ENCODE results near the gene SEPTIN1. TPM values are rescaled to one million over a fixed set of nuclear protein-coding genes. Genes with fewer than 3 reads are reported as not detected.

SEPTIN1 gene
- total and polyA plus RNA-seq, 2 of the 13 experiments (the other 11 are each of a cell fraction or from before 2014, with no cell fraction given), result 0.18 to 0.67 TPM

DNA sequence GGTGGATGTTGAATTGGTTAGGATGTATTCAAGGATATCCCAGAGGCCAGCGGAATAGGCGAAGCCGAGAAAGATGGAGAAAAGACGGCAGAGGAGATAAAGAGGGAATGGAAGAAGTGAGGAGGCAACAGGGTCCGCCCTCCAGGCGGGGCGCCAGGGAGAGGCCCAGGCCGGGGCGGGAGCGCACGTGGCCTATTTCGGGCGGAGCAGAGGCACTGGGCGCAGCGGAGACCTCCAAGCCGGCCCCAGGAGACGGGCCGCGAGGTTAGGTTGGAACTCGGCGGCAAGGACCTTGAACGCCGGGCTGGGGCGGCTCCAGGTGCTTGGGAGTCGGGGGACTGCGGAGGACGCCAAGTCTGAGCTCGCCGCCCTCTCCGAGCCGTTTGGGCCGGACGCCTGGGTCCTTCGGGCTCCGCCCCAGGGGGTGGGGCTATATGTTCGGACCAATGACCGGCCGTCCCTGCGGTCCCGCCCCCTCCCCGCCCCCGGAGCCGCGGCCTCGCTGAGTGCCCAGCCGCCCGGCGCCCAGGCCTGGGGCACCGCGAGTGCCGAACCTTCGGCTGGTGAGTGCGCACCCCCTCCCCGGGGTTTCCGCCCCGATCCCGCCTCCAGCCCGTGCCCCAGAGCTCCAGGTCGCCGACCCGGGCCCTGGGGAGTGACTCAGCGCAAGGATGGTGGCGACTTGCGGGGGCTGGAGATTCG lies 24.9 kb upstream of the SEPTIN1 start, which contains the start of gene ZNF771 (continued):
- TF ChIP-seq, protein P1, sequence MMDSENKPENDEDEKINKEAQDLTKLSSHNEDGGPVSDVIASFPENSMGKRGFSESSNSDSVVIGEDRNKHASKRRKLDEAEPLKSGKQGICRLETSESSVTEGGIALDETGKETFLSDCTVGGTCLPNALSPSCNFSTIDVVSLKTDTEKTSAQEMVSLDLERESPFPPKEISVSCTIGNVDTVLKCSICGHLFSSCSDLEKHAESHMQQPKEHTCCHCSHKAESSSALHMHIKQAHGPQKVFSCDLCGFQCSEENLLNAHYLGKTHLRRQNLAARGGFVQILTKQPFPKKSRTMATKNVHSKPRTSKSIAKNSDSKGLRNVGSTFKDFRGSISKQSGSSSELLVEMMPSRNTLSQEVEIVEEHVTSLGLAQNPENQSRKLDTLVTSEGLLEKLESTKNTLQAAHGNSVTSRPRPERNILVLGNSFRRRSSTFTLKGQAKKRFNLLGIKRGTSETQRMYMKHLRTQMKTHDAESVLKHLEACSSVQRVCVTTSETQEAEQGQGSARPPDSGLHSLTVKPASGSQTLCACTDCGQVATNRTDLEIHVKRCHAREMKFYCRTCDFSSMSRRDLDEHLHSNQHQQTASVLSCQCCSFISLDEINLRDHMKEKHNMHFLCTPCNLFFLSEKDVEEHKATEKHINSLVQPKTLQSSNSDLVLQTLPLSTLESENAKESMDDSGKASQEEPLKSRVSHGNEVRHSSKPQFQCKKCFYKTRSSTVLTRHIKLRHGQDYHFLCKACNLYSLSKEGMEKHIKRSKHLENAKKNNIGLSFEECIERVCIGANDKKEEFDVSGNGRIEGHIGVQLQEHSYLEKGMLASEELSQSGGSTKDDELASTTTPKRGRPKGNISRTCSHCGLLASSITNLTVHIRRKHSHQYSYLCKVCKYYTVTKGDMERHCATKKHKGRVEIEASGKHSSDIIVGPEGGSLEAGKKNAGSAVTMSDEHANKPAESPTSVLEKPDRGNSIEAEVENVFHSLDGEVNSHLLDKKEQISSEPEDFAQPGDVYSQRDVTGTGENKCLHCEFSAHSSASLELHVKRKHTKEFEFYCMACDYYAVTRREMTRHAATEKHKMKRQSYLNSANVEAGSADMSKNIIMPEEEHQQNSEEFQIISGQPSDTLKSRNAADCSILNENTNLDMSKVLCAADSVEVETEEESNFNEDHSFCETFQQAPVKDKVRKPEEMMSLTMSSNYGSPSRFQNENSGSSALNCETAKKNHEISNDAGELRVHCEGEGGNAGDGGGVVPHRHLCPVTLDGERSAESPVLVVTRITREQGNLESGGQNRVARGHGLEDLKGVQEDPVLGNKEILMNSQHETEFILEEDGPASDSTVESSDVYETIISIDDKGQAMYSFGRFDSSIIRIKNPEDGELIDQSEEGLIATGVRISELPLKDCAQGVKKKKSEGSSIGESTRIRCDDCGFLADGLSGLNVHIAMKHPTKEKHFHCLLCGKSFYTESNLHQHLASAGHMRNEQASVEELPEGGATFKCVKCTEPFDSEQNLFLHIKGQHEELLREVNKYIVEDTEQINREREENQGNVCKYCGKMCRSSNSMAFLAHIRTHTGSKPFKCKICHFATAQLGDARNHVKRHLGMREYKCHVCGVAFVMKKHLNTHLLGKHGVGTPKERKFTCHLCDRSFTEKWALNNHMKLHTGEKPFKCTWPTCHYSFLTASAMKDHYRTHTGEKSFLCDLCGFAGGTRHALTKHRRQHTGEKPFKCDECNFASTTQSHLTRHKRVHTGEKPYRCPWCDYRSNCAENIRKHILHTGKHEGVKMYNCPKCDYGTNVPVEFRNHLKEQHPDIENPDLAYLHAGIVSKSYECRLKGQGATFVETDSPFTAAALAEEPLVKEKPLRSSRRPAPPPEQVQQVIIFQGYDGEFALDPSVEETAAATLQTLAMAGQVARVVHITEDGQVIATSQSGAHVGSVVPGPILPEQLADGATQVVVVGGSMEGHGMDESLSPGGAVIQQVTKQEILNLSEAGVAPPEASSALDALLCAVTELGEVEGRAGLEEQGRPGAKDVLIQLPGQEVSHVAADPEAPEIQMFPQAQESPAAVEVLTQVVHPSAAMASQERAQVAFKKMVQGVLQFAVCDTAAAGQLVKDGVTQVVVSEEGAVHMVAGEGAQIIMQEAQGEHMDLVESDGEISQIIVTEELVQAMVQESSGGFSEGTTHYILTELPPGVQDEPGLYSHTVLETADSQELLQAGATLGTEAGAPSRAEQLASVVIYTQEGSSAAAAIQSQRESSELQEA (CRISPR knock-in tag; IDR thresholded peaks at IDR 0.05; ENCODE audit: not compliant biosample characterization), result peak; percentile 71
- TF ChIP-seq PITX1 (CRISPR knock-in tag; IDR thresholded peaks at IDR 0.05) (peak; percentile 80), ZNF441 (CRISPR knock-in tag; IDR thresholded peaks at IDR 0.05; ENCODE audit: borderline replicate concordance) (peak; percentile 28; the same call in 1 of the 2 replicates), SAP130 (CRISPR knock-in tag; IDR thresholded peaks at IDR 0.05; ENCODE audit: low read depth) (peak; percentile 99), ZNF644 (CRISPR knock-in tag; IDR thresholded peaks at IDR 0.05; ENCODE audit: low read depth) (no peak), PAX8 (CRISPR knock-in tag; IDR thresholded peaks at IDR 0.05; ENCODE audit: borderline replicate concordance) (peak; percentile 85; the same call in 1 of the 2 replicates), SP140L (CRISPR knock-in tag; IDR thresholded peaks at IDR 0.05; ENCODE audit: borderline replicate concordance) (0 out of 2 replicates have a peak, but pooled peaks have one; percentile 69), MZF1 (CRISPR knock-in tag; IDR thresholded peaks at IDR 0.05; ENCODE audit: borderline replicate concordance) (peak; percentile 70; the same call in 1 of the 2 replicates), TCF7L2 (IDR thresholded peaks at IDR 0.05; ENCODE audit: low read depth, low read length) (no peak)
- TF ChIP-seq, protein P2, sequence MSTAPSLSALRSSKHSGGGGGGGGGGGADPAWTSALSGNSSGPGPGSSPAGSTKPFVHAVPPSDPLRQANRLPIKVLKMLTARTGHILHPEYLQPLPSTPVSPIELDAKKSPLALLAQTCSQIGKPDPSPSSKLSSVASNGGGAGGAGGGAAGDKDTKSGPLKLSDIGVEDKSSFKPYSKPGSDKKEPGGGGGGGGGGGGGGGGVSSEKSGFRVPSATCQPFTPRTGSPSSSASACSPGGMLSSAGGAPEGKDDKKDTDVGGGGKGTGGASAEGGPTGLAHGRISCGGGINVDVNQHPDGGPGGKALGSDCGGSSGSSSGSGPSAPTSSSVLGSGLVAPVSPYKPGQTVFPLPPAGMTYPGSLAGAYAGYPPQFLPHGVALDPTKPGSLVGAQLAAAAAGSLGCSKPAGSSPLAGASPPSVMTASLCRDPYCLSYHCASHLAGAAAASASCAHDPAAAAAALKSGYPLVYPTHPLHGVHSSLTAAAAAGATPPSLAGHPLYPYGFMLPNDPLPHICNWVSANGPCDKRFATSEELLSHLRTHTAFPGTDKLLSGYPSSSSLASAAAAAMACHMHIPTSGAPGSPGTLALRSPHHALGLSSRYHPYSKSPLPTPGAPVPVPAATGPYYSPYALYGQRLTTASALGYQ (CRISPR knock-in tag; IDR thresholded peaks at IDR 0.05), result 0 out of 2 replicates have a peak, but pooled peaks have one; percentile 46
- TF ChIP-seq, protein P3, sequence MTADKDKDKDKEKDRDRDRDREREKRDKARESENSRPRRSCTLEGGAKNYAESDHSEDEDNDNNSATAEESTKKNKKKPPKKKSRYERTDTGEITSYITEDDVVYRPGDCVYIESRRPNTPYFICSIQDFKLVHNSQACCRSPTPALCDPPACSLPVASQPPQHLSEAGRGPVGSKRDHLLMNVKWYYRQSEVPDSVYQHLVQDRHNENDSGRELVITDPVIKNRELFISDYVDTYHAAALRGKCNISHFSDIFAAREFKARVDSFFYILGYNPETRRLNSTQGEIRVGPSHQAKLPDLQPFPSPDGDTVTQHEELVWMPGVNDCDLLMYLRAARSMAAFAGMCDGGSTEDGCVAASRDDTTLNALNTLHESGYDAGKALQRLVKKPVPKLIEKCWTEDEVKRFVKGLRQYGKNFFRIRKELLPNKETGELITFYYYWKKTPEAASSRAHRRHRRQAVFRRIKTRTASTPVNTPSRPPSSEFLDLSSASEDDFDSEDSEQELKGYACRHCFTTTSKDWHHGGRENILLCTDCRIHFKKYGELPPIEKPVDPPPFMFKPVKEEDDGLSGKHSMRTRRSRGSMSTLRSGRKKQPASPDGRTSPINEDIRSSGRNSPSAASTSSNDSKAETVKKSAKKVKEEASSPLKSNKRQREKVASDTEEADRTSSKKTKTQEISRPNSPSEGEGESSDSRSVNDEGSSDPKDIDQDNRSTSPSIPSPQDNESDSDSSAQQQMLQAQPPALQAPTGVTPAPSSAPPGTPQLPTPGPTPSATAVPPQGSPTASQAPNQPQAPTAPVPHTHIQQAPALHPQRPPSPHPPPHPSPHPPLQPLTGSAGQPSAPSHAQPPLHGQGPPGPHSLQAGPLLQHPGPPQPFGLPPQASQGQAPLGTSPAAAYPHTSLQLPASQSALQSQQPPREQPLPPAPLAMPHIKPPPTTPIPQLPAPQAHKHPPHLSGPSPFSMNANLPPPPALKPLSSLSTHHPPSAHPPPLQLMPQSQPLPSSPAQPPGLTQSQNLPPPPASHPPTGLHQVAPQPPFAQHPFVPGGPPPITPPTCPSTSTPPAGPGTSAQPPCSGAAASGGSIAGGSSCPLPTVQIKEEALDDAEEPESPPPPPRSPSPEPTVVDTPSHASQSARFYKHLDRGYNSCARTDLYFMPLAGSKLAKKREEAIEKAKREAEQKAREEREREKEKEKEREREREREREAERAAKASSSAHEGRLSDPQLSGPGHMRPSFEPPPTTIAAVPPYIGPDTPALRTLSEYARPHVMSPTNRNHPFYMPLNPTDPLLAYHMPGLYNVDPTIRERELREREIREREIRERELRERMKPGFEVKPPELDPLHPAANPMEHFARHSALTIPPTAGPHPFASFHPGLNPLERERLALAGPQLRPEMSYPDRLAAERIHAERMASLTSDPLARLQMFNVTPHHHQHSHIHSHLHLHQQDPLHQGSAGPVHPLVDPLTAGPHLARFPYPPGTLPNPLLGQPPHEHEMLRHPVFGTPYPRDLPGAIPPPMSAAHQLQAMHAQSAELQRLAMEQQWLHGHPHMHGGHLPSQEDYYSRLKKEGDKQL (CRISPR knock-in tag; IDR thresholded peaks at IDR 0.05; ENCODE audit: low read depth), result no peak
